ENCODE data around the gene FAM204A.

- TF ChIP-seq CTCF (IDR thresholded peaks at IDR 0.05), result no peak
- no peak for TF ChIP-seq POLR2A (IDR thresholded peaks at IDR 0.05)
Observed at GRCh38 chr10:118362103-118362502, 20.0 kb upstream of the FAM204A start.

Data from testis (tissue), 2 donors.